NB4 (cell line): ENCODE data around the gene SYTL4.

Source experiments
- CTCF ChIP-seq: IDR thresholded peaks from one replicate; pipeline ENCODE4 v1.5.1; 2012; ENCODE audit warnings: low read depth, low read length
- MAX ChIP-seq: IDR thresholded peaks from 2 replicates; pipeline ENCODE4 v1.6.1; 2011; ENCODE audit warnings: low read depth, low read length
- MYC ChIP-seq: IDR thresholded peaks from 2 replicates; pipeline ENCODE4 v1.6.1; 2011; ENCODE audit warnings: low read depth, low read length
- POLR2A ChIP-seq: IDR thresholded peaks from 2 replicates; pipeline ENCODE4 v1.6.1; 2011; ENCODE audit warnings: mild to moderate bottlenecking; ENCODE audit not compliant: insufficient read length; ENCODE audit errors: extremely low read depth

- no peak for TF ChIP-seq CTCF
- no peak for TF ChIP-seq MAX
- no peak for TF ChIP-seq POLR2A
- no peak for TF ChIP-seq MYC
These were observed 89.6 kb downstream of the SYTL4 start for GRCh38 chrX:100642290-100642689.
